HepG2 (cell line): ENCODE measurements around the gene FBXW8. TPM values are rescaled to one million over a fixed set of nuclear protein-coding genes. Genes with fewer than 3 reads are reported as not detected.

Source experiments
- KLF16 ChIP-seq, 2 experiments: sonication (generic) in 1 of 2; formaldehyde crosslinking in 1 of 2; IDR thresholded peaks; 2 replicates each; pipeline versions ENCODE4 v1.6.1 to v1.8.0; 2016 to 2023; ENCODE audit warnings: missing genetic modification reagents in 2 of 2, missing compliant biosample characterization in 1 of 2
- MTF2 ChIP-seq: sonication (generic); formaldehyde crosslinking; IDR thresholded peaks from 2 replicates; pipeline ENCODE4 v1.5.0; 2020; ENCODE audit warnings: missing genetic modification reagents, borderline replicate concordance
- RBAK ChIP-seq: sonication (generic); formaldehyde crosslinking; IDR thresholded peaks from 2 replicates; pipeline ENCODE4 v1.5.1; 2020; ENCODE audit warnings: mild to moderate bottlenecking, missing genetic modification reagents
- SCMH1 ChIP-seq: sonication (generic); formaldehyde crosslinking; IDR thresholded peaks from 2 replicates; pipeline ENCODE4 v1.9.0; 2021; ENCODE audit warnings: missing genetic modification reagents, mild to moderate bottlenecking, borderline replicate concordance
- SRF ChIP-seq: IDR thresholded peaks from 2 replicates; pipeline ENCODE4 v1.6.1; 2011; ENCODE audit warnings: mild to moderate bottlenecking, low read depth, low read length, moderate library complexity
- SSRP1 ChIP-seq: IDR thresholded peaks from 2 replicates; pipeline ENCODE4 v1.6.1; 2016; ENCODE audit warnings: control low read depth
- STAT5B ChIP-seq: sonication (generic); formaldehyde crosslinking; IDR thresholded peaks from 2 replicates; pipeline ENCODE4 v1.4.0; 2020; ENCODE audit warnings: missing genetic modification reagents
- ZBTB25 ChIP-seq: IDR thresholded peaks from 2 replicates; pipeline ENCODE4 v1.6.1; 2018; ENCODE audit warnings: missing genetic modification reagents
- ZNF260 ChIP-seq: sonication (generic); formaldehyde crosslinking; IDR thresholded peaks from 2 replicates; pipeline ENCODE4 v1.4.0; 2020; ENCODE audit warnings: missing genetic modification reagents, low read depth, mild to moderate bottlenecking, borderline replicate concordance
- ZNF644 ChIP-seq: IDR thresholded peaks from 2 replicates; pipeline ENCODE4 v1.6.1; 2016; ENCODE audit warnings: low read depth
- ZNF704 ChIP-seq: sonication (generic); formaldehyde crosslinking; IDR thresholded peaks from 2 replicates; pipeline ENCODE4 v1.8.1; 2023; ENCODE audit warnings: mild to moderate bottlenecking, inconsistent platforms, moderate library complexity, missing genetic modification reagents, borderline replicate concordance
- ZSCAN9 ChIP-seq: IDR thresholded peaks from 2 replicates; pipeline ENCODE4 v1.6.1; 2016; ENCODE audit warnings: borderline replicate concordance
- polyA plus RNA-seq, 8 experiments: library from polyadenylated mRNA; depleted of rRNA in 3 of 8; stranded (reverse) in 7 of 8; unstranded in 1 of 8; fragments of >200 nt; fragmentation: Illumina TruSeq in 4 of 8; extraction: Trizol in 4 of 8; gene quantifications; 2 replicates each; pipeline versions ENCODE4 v1.2.1 to v1.2.3, GENCODE V29; 2011 to 2016; ENCODE audit warnings: low read depth in 4 of 8, missing spikeins in 1 of 8, mixed read lengths in 1 of 8; ENCODE audit not compliant: insufficient read depth in 1 of 8
- total RNA-seq, 5 experiments: library from RNA; depleted of rRNA; stranded (reverse); fragments of >200 nt; fragmentation: Illumina TruSeq; extraction: Trizol; gene quantifications; 2 replicates each; pipeline ENCODE4 v1.2.3, GENCODE V29; 2016; ENCODE audit warnings: low read depth in 1 of 5
- TF ChIP-seq, protein P1 (sequence below): sonication (generic); formaldehyde crosslinking; IDR thresholded peaks from 2 replicates; pipeline ENCODE4 v1.4.0; 2020; ENCODE audit warnings: missing genetic modification reagents
- TF ChIP-seq, protein P2 (sequence below): sonication (generic); formaldehyde crosslinking; IDR thresholded peaks from 2 replicates; pipeline ENCODE4 v1.5.1; 2020; ENCODE audit warnings: mild to moderate bottlenecking, missing genetic modification reagents, borderline replicate concordance
- TF ChIP-seq, protein P3 (sequence below): sonication (generic); formaldehyde crosslinking; conservative IDR thresholded peaks from 2 replicates; pipeline ENCODE4 v1.8.0; 2022; ENCODE audit warnings: missing genetic modification reagents

The FBXW8 gene
- total and polyA plus RNA-seq, 2 of the 13 experiments (the other 11 are each of a cell fraction or from before 2014, with no cell fraction given), result 5.1 to 5.9 TPM

DNA sequence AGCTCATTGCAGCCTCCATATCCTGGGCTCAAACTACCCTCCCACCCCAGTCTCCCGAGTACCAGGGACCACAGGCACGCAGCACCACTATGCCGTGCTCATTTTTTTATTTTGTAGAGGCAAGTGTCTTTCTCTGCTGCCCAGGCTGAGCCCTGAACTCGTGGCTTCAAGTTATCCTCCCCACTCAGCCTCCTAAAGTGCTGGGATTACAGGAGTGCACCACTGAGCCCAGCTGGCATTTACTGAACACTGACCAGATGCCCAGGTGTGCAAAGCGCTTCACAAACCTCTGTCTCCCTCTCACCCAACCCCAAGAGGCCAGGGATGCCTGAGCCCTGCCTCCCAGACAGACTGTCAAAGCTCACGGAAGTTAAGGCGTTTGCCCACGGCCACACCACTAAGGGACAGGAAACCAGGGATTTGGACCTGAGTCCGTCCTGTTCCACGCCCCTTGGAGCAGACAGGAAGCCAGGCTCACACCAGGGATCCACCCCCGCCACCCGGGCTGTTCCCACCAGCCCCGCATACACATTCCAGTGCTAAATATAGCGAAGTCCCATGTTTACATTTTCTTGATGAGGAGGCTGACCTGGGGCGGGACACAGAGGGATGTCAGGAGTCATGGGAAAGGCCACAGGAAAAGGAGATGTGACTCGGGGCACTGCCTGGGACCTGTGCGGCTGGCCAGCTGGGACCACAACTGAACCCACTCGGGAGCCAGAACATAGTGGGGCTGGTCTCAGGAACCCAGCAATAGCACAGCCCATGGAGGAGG is 137.2 kb downstream of the FBXW8 start (continued):
- TF ChIP-seq, protein P1, sequence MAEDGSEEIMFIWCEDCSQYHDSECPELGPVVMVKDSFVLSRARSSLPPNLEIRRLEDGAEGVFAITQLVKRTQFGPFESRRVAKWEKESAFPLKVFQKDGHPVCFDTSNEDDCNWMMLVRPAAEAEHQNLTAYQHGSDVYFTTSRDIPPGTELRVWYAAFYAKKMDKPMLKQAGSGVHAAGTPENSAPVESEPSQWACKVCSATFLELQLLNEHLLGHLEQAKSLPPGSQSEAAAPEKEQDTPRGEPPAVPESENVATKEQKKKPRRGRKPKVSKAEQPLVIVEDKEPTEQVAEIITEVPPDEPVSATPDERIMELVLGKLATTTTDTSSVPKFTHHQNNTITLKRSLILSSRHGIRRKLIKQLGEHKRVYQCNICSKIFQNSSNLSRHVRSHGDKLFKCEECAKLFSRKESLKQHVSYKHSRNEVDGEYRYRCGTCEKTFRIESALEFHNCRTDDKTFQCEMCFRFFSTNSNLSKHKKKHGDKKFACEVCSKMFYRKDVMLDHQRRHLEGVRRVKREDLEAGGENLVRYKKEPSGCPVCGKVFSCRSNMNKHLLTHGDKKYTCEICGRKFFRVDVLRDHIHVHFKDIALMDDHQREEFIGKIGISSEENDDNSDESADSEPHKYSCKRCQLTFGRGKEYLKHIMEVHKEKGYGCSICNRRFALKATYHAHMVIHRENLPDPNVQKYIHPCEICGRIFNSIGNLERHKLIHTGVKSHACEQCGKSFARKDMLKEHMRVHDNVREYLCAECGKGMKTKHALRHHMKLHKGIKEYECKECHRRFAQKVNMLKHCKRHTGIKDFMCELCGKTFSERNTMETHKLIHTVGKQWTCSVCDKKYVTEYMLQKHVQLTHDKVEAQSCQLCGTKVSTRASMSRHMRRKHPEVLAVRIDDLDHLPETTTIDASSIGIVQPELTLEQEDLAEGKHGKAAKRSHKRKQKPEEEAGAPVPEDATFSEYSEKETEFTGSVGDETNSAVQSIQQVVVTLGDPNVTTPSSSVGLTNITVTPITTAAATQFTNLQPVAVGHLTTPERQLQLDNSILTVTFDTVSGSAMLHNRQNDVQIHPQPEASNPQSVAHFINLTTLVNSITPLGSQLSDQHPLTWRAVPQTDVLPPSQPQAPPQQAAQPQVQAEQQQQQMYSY, result no peak
- TF ChIP-seq ZBTB25 (CRISPR knock-in tag) (0 out of 2 replicates have a peak, but pooled peaks have one; percentile 52), ZSCAN9 (CRISPR knock-in tag) (no peak), SCMH1 (no peak), ZNF644 (CRISPR knock-in tag) (no peak), MTF2 (CRISPR knock-in tag) (no peak), KLF16 (CRISPR knock-in tag; IDR thresholded peaks at IDR 0.05) (peak in 1 of 2 experiments; percentile 60; a peak in 1 of 4 replicates), ZNF704 (CRISPR knock-in tag) (0 out of 2 replicates have a peak, but pooled peaks have one; percentile 80), ZNF260 (CRISPR knock-in tag) (no peak), RBAK (no peak), SSRP1 (CRISPR knock-in tag) (no peak), STAT5B (no peak), SRF (peak; percentile 40; the same call in 1 of the 2 replicates)
- TF ChIP-seq, protein P2, sequence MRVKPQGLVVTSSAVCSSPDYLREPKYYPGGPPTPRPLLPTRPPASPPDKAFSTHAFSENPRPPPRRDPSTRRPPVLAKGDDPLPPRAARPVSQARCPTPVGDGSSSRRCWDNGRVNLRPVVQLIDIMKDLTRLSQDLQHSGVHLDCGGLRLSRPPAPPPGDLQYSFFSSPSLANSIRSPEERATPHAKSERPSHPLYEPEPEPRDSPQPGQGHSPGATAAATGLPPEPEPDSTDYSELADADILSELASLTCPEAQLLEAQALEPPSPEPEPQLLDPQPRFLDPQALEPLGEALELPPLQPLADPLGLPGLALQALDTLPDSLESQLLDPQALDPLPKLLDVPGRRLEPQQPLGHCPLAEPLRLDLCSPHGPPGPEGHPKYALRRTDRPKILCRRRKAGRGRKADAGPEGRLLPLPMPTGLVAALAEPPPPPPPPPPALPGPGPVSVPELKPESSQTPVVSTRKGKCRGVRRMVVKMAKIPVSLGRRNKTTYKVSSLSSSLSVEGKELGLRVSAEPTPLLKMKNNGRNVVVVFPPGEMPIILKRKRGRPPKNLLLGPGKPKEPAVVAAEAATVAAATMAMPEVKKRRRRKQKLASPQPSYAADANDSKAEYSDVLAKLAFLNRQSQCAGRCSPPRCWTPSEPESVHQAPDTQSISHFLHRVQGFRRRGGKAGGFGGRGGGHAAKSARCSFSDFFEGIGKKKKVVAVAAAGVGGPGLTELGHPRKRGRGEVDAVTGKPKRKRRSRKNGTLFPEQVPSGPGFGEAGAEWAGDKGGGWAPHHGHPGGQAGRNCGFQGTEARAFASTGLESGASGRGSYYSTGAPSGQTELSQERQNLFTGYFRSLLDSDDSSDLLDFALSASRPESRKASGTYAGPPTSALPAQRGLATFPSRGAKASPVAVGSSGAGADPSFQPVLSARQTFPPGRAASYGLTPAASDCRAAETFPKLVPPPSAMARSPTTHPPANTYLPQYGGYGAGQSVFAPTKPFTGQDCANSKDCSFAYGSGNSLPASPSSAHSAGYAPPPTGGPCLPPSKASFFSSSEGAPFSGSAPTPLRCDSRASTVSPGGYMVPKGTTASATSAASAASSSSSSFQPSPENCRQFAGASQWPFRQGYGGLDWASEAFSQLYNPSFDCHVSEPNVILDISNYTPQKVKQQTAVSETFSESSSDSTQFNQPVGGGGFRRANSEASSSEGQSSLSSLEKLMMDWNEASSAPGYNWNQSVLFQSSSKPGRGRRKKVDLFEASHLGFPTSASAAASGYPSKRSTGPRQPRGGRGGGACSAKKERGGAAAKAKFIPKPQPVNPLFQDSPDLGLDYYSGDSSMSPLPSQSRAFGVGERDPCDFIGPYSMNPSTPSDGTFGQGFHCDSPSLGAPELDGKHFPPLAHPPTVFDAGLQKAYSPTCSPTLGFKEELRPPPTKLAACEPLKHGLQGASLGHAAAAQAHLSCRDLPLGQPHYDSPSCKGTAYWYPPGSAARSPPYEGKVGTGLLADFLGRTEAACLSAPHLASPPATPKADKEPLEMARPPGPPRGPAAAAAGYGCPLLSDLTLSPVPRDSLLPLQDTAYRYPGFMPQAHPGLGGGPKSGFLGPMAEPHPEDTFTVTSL (CRISPR knock-in tag), result 0 out of 2 replicates have a peak, but pooled peaks have one; percentile 33
- TF ChIP-seq, protein P3, sequence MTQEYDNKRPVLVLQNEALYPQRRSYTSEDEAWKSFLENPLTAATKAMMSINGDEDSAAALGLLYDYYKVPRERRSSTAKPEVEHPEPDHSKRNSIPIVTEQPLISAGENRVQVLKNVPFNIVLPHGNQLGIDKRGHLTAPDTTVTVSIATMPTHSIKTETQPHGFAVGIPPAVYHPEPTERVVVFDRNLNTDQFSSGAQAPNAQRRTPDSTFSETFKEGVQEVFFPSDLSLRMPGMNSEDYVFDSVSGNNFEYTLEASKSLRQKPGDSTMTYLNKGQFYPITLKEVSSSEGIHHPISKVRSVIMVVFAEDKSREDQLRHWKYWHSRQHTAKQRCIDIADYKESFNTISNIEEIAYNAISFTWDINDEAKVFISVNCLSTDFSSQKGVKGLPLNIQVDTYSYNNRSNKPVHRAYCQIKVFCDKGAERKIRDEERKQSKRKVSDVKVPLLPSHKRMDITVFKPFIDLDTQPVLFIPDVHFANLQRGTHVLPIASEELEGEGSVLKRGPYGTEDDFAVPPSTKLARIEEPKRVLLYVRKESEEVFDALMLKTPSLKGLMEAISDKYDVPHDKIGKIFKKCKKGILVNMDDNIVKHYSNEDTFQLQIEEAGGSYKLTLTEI, result no peak
